22Rv1 (cell line): ENCODE data around the gene DPEP1.

Source experiments
- H3K27ac ChIP-seq: fragments of 450-650 bp; 2 replicates; pipeline ENCODE4 v1.5.1; 2017
- CTCF ChIP-seq: fragments of 450-650 bp; IDR thresholded peaks from 2 replicates; pipeline ENCODE4 v1.5.1; 2017; ENCODE audit warnings: mild to moderate bottlenecking
- ZFX ChIP-seq: fragments of 450-650 bp; IDR thresholded peaks from 2 replicates; pipeline ENCODE4 v1.6.1; 2017; ENCODE audit warnings: antibody characterized with exemption, borderline replicate concordance

The DPEP1 gene

GRCh38 chr16:89602952-89603590, 10.4 kb upstream of the DPEP1 start:
- TF ChIP-seq ZFX (no peak), CTCF (no peak)
- H3K27ac ChIP-seq = no peak overlapping the region

GRCh38 chr16:89604764-89605163, 8.7 kb upstream of the DPEP1 start:
- H3K27ac ChIP-seq = no peak overlapping the region
- no peak for TF ChIP-seq CTCF
- TF ChIP-seq ZFX = no peak

GRCh38 chr16:89605186-89605970, 8.1 kb upstream of the DPEP1 start:
- H3K27ac ChIP-seq = no peak overlapping the region
- TF ChIP-seq ZFX (no peak), CTCF (no peak)

GRCh38 chr16:89606006-89606405, 7.4 kb upstream of the DPEP1 start:
- H3K27ac ChIP-seq = no peak overlapping the region
- TF ChIP-seq CTCF (no peak), ZFX (no peak)

GRCh38 chr16:89607453-89607852, 6.0 kb upstream of the DPEP1 start:
- TF ChIP-seq CTCF = no peak
- no peak overlapping the region for H3K27ac ChIP-seq

- TF ChIP-seq ZFX = no peak
- peak overlapping the region; percentile 49 for H3K27ac ChIP-seq
These were observed 5.3 kb upstream of the DPEP1 start for GRCh38 chr16:89607937-89608740.

- H3K27ac ChIP-seq = peak overlapping the region; percentile 49; the same call in 1 of the 2 replicates
- TF ChIP-seq ZFX = no peak
These were observed 3.4 kb upstream of the DPEP1 start for GRCh38 chr16:89610108-89610453.

GRCh38 chr16:89612415-89613166, 851 bp upstream of the DPEP1 start:
- H3K27ac ChIP-seq = no peak overlapping the region
- TF ChIP-seq CTCF (no peak), ZFX (no peak)
